DND-41 (cell line): ENCODE data around the gene DOP1A.

Source experiments
- ATAC-seq: fragments of 200-7000 bp; cut with Tn5 transposase; 3 replicates; pipeline ENCODE4 v1.9.1; 2021; ENCODE audit warnings: low read depth; ENCODE audit not compliant: insufficient read depth
- DNase-seq: peaks from one replicate; pipeline ENCODE4 v3.0.0-alpha.2; 2020
- H2AFZ ChIP-seq: 2 replicates; pipeline ENCODE4 v1.6.0; 2012; ENCODE audit warnings: low read depth, low read length
- H3K27ac ChIP-seq: 2 replicates; pipeline ENCODE4 v1.5.1; 2012; ENCODE audit warnings: low read length, inconsistent platforms
- H3K27me3 ChIP-seq: fragments of 200-600 bp; sonication (generic); 2 replicates; pipeline ENCODE4 v1.6.0; 2012; ENCODE audit warnings: low read length, mild to moderate bottlenecking, inconsistent platforms; ENCODE audit not compliant: insufficient read depth, poor library complexity
- H3K36me3 ChIP-seq: 2 replicates; pipeline ENCODE4 v1.5.1; 2012; ENCODE audit warnings: low read length, inconsistent platforms; ENCODE audit not compliant: insufficient read depth
- H3K4me1 ChIP-seq: 2 replicates; pipeline ENCODE4 v1.5.1; 2012; ENCODE audit warnings: mild to moderate bottlenecking, low read length; ENCODE audit not compliant: insufficient read depth
- H3K4me2 ChIP-seq: 2 replicates; pipeline ENCODE4 v1.6.0; 2012; ENCODE audit warnings: mild to moderate bottlenecking, moderate library complexity, low read length, inconsistent platforms; ENCODE audit not compliant: insufficient read depth
- H3K4me3 ChIP-seq, 2 experiments: fragments of 200-600 bp in 1 of 2; shearing (Covaris generic) in 1 of 2; 2 replicates each; pipeline ENCODE4 v1.5.1; 2012 to 2016; ENCODE audit warnings: inconsistent platforms in 2 of 2, low read length in 2 of 2, mild to moderate bottlenecking in 2 of 2, low read depth in 1 of 2, moderate library complexity in 1 of 2
- H3K79me2 ChIP-seq: 2 replicates; pipeline ENCODE4 v1.6.0; 2012; ENCODE audit warnings: low read length, inconsistent platforms; ENCODE audit not compliant: insufficient read depth
- H3K9ac ChIP-seq: 2 replicates; pipeline ENCODE4 v1.6.0; 2012; ENCODE audit warnings: low read depth, mild to moderate bottlenecking, inconsistent platforms, low read length, moderate library complexity
- H3K9me3 ChIP-seq: 2 replicates; pipeline ENCODE4 v1.5.1; 2012; ENCODE audit warnings: low read length, moderate library complexity, mild to moderate bottlenecking, inconsistent platforms; ENCODE audit not compliant: insufficient read depth, severe bottlenecking
- H4K20me1 ChIP-seq: 2 replicates; pipeline ENCODE4 v1.6.0; 2012; ENCODE audit warnings: low read length; ENCODE audit not compliant: insufficient read depth
- EZH2 ChIP-seq: IDR thresholded peaks from 3 replicates; pipeline ENCODE4 v1.6.1; 2012; ENCODE audit warnings: borderline replicate concordance, low read depth, mild to moderate bottlenecking, moderate library complexity, low read length, inconsistent platforms; ENCODE audit not compliant: severe bottlenecking
- TF ChIP-seq, protein P1 (sequence below): IDR thresholded peaks from 2 replicates; pipeline ENCODE4 v1.5.1; 2012; ENCODE audit warnings: borderline replicate concordance, low read length, moderate library complexity, mild to moderate bottlenecking; ENCODE audit not compliant: poor library complexity, severe bottlenecking; ENCODE audit errors: extremely low read depth

DOP1A gene

DNA sequence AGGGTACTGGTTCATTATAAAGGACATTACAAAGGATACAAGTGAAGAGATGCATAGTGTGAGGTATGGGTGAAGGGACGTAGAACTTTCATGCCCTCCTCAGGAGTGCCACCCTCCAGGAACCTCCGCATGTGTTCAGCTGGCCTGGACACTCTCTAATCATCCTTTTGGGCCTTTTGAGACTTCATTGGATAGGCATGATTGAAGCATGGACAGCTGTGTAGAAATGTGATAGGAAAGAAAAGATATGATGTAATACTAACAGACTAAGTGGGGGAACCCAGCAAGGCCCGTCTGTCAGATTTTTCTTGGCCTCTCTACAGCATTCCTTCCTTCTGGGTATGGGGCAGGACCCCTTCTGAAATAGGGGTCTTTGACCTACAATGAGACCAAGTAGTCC is 31.1 kb downstream of the DOP1A start:
- no peak for TF ChIP-seq EZH2
- TF ChIP-seq, protein P1, sequence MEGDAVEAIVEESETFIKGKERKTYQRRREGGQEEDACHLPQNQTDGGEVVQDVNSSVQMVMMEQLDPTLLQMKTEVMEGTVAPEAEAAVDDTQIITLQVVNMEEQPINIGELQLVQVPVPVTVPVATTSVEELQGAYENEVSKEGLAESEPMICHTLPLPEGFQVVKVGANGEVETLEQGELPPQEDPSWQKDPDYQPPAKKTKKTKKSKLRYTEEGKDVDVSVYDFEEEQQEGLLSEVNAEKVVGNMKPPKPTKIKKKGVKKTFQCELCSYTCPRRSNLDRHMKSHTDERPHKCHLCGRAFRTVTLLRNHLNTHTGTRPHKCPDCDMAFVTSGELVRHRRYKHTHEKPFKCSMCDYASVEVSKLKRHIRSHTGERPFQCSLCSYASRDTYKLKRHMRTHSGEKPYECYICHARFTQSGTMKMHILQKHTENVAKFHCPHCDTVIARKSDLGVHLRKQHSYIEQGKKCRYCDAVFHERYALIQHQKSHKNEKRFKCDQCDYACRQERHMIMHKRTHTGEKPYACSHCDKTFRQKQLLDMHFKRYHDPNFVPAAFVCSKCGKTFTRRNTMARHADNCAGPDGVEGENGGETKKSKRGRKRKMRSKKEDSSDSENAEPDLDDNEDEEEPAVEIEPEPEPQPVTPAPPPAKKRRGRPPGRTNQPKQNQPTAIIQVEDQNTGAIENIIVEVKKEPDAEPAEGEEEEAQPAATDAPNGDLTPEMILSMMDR, result no peak
- Histone ChIP-seq H4K20me1 (0 out of 2 replicates have a peak, but pooled peaks cover 2% of the 10 kb centered on the region), H3K4me3 (no peak overlapping the region), H3K4me1 (no peaks in the 10 kb centered on the region), H3K27ac (no peak overlapping the region), H3K4me2 (no peak overlapping the region), H3K79me2 (peaks cover 14% of the 10 kb centered on the region; the same call in 1 of the 2 replicates), H3K9ac (no peak overlapping the region), H2AFZ (no peak overlapping the region), H3K9me3 (peaks cover under 1% of the 10 kb centered on the region), H3K27me3 (no peaks in the 10 kb centered on the region), H3K36me3 (peaks cover 31% of the 10 kb centered on the region)
- DNase-seq (no peak), ATAC-seq (no peak)

DNA sequence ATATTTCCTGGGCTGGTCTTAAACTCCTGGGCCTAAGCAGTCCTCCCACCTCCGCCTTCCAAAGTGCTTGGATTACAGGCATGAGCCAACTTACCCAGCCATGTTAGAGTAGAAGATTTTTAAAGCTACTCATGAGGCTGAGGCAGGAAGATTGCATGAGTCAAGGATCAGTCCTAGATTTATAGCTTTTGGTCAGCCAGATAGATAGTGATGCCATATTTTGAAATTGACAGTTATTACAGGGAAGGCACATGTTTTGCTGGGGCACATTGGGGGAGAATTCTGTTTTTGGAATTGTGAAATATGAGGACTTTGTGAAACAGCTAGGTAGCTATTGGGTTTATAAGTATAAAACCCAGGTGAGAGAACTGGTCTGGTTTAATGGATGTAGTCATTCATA is 40.9 kb downstream of the DOP1A start:
- ATAC-seq (no peak), DNase-seq (no peak)
- Histone ChIP-seq H3K4me2 (no peak overlapping the region), H3K4me1 (no peaks in the 10 kb centered on the region), H3K36me3 (peaks cover 37% of the 10 kb centered on the region; the same call in 1 of the 2 replicates), H4K20me1 (no peaks in the 10 kb centered on the region), H2AFZ (no peak overlapping the region), H3K27me3 (no peaks in the 10 kb centered on the region), H3K79me2 (no peaks in the 10 kb centered on the region), H3K9ac (no peak overlapping the region), H3K9me3 (peaks cover 2% of the 10 kb centered on the region), H3K27ac (no peak overlapping the region), H3K4me3 (no peak overlapping the region)
- no peak for TF ChIP-seq EZH2
- TF ChIP-seq, protein P1, result no peak

- ATAC-seq (no peak), DNase-seq (no peak)
- H3K4me2 ChIP-seq, result no peak overlapping the region
- no peaks in the 10 kb centered on the region for H3K4me1 ChIP-seq
- H3K9me3 ChIP-seq, result no peaks in the 10 kb centered on the region
- no peak for TF ChIP-seq EZH2
- TF ChIP-seq, protein P1, result no peak
- H4K20me1 ChIP-seq, result no peaks in the 10 kb centered on the region
- H2AFZ ChIP-seq, result no peak overlapping the region
- no peaks in the 10 kb centered on the region for H3K27me3 ChIP-seq
- no peak overlapping the region for H3K4me3 ChIP-seq
- H3K36me3 ChIP-seq, result peaks cover 33% of the 10 kb centered on the region; the same call in 1 of the 2 replicates
- H3K9ac ChIP-seq, result no peak overlapping the region
- no peak overlapping the region for H3K27ac ChIP-seq
- H3K79me2 ChIP-seq, result no peaks in the 10 kb centered on the region
These were observed 45.8 kb downstream of the DOP1A start for GRCh38 chr6:83113258-83113657.

- TF ChIP-seq EZH2, result no peak
- TF ChIP-seq, protein P1, result no peak
- H3K4me2 ChIP-seq, result no peak overlapping the region
- H3K9me3 ChIP-seq, result no peaks in the 10 kb centered on the region
- no peak overlapping the region for H3K4me3 ChIP-seq
- peaks cover 31% of the 10 kb centered on the region; the same call in 1 of the 2 replicates for H3K36me3 ChIP-seq
- no peaks in the 10 kb centered on the region for H3K4me1 ChIP-seq
- no peak overlapping the region for H2AFZ ChIP-seq
- no peaks in the 10 kb centered on the region for H4K20me1 ChIP-seq
- H3K27me3 ChIP-seq, result no peaks in the 10 kb centered on the region
- H3K79me2 ChIP-seq, result no peaks in the 10 kb centered on the region
- ATAC-seq (no peak), DNase-seq (no peak)
- H3K9ac ChIP-seq, result no peak overlapping the region
- H3K27ac ChIP-seq, result no peak overlapping the region
These were observed 46.7 kb downstream of the DOP1A start for GRCh38 chr6:83114164-83114563.
